GM21528 (cell line): Measurements from ENCODE around the gene LAMA1.
"Not testable (repeated sequence)": the region's sequence is repeated elsewhere in the genome, so short reads cannot be mapped to it uniquely, and the experiment has no call there.

Experiments
- ATAC-seq: cut with Tn5 transposase; IDR thresholded peaks from one replicate; pipeline ENCODE4 v1.9.1; 2021; ENCODE audit warnings: mild to moderate bottlenecking, moderate library complexity; ENCODE audit not compliant: unreplicated experiment, low FRiP score

LAMA1 gene, protein sequence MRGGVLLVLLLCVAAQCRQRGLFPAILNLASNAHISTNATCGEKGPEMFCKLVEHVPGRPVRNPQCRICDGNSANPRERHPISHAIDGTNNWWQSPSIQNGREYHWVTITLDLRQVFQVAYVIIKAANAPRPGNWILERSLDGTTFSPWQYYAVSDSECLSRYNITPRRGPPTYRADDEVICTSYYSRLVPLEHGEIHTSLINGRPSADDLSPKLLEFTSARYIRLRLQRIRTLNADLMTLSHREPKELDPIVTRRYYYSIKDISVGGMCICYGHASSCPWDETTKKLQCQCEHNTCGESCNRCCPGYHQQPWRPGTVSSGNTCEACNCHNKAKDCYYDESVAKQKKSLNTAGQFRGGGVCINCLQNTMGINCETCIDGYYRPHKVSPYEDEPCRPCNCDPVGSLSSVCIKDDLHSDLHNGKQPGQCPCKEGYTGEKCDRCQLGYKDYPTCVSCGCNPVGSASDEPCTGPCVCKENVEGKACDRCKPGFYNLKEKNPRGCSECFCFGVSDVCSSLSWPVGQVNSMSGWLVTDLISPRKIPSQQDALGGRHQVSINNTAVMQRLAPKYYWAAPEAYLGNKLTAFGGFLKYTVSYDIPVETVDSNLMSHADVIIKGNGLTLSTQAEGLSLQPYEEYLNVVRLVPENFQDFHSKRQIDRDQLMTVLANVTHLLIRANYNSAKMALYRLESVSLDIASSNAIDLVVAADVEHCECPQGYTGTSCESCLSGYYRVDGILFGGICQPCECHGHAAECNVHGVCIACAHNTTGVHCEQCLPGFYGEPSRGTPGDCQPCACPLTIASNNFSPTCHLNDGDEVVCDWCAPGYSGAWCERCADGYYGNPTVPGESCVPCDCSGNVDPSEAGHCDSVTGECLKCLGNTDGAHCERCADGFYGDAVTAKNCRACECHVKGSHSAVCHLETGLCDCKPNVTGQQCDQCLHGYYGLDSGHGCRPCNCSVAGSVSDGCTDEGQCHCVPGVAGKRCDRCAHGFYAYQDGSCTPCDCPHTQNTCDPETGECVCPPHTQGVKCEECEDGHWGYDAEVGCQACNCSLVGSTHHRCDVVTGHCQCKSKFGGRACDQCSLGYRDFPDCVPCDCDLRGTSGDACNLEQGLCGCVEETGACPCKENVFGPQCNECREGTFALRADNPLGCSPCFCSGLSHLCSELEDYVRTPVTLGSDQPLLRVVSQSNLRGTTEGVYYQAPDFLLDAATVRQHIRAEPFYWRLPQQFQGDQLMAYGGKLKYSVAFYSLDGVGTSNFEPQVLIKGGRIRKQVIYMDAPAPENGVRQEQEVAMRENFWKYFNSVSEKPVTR (N-terminal part only)

GRCh38 chr18:7117390-7118355 lies at the start of gene LAMA1:
Gene LAMA1, minus strand, starts transcription at chr18:7117797. Its CDS starts 77 bp downstream, at chr18:7117720.
- ATAC-seq, result no peak

DNA sequence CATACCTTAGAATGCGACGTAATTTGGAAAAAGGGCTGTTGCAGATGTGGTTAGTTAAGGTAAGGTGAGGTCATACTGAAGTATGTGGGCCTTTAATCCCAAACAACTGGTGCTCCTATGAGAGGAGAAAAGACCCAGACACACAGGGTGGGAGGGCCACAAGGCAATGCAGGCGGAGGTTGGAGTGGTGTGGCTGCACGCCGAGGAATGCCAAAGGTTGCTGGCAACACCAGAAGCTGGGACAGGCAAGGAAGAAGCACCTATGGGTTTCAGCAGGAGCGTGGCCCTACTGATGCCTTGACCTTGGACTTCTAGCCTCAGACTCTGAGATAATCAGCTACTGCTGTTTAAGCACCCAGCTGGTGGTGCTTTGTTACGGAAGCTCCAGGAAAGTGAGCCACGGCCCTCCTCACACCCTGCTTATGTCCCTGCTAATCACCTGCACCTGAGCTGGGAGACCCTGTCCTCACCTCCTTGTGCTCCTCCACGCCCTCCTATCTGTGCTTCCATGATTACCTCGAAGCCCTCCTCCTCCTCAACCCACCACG lies 48.3 kb upstream of the LAMA1 start:
- ATAC-seq, result no peak

- no peak for ATAC-seq
Observed at GRCh38 chr18:7164323-7165004, 46.9 kb upstream of the LAMA1 start.

DNA sequence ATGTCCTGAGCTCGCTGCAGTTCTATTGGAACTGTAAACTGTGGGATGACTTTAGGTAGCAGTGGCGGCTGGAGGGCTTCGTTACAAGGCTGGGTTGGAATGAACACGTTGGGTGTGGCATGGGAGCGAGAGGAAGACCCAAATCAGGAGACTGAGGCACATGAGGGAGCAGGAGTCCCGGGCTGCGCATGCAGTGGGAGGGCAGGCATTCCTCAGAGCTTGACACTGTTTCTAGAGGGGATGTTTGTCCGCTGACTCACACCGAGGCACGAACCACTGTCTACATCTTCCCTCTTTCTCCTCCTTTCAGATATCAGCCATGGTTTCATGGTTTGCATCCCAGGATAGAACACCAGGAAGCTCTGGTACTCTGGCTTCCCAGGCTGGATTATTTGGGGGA lies 40.6 kb upstream of the LAMA1 start:
- no peak for ATAC-seq

GRCh38 chr18:7157760-7158159 lies 40.2 kb upstream of the LAMA1 start:
- no peak for ATAC-seq

DNA sequence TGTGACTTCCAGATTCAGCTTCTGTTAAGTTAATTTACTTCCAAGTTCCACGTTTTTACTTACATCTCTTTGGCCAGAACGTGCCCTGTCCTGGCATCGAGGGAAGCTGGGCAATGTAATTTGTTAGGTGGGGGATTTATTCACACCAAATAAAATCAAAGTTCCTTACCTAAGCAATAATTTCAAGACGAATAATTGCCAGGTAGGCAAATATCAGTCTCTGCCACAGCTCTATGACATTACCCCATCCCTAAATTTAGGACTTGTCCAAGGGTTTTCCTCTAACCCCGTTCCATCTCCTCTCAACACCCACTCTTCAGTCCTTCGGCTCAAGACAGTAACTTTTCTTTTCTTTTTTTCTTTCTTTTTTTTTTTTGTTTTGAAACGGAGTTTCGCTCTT lies 38.3 kb upstream of the LAMA1 start:
- ATAC-seq, result no peak

GRCh38 chr18:7155092-7155491 lies 37.5 kb upstream of the LAMA1 start:
- no peak for ATAC-seq

- no peak for ATAC-seq
Observed at GRCh38 chr18:7152440-7152839, 34.8 kb upstream of the LAMA1 start.

- no peak for ATAC-seq
Observed at GRCh38 chr18:7147399-7147798, 29.8 kb upstream of the LAMA1 start.

- ATAC-seq, result no peak
Observed at GRCh38 chr18:7146067-7146466, 28.5 kb upstream of the LAMA1 start.

DNA sequence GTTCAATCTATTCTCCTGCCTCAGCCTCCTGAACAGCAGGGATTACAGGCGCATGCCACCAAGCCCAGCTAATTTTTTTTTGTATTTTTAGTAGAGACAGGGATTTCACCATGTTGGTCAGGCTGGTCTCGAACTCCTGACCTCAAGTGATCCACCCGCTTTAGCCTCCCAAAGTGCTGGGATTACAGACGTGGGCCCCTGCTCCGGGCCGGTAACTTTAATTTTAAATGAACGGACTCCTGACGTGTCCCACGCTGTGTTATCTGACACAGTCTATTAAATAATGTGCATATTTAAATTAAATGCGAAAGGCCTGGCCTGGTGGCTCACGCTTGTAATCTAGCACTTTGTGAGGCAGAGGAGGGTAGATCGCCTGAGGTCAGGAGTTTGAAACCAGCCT lies 27.3 kb upstream of the LAMA1 start:
- ATAC-seq, result not testable (repeated sequence)

GRCh38 chr18:7141287-7141686 lies 23.7 kb upstream of the LAMA1 start:
- no peak for ATAC-seq

- no peak for ATAC-seq
Observed at GRCh38 chr18:7139409-7139808, 21.8 kb upstream of the LAMA1 start.

GRCh38 chr18:7133181-7133580 lies 15.6 kb upstream of the LAMA1 start:
- ATAC-seq, result no peak

GRCh38 chr18:7132356-7133150 lies 15.0 kb upstream of the LAMA1 start:
- no peak for ATAC-seq

GRCh38 chr18:7122376-7122775 lies 4.8 kb upstream of the LAMA1 start:
- ATAC-seq, result no peak

- ATAC-seq, result no peak
Observed at GRCh38 chr18:7116792-7117389, 706 bp downstream of the LAMA1 start.
